ENCODE data around the gene CDK5RAP3. TPM values are rescaled to one million over a fixed set of nuclear protein-coding genes. Genes with fewer than 3 reads are reported as not detected.

CDK5RAP3 gene
- total and polyA plus RNA-seq, 2 experiments from 2014 or later: 124 to 179 TPM

DNA sequence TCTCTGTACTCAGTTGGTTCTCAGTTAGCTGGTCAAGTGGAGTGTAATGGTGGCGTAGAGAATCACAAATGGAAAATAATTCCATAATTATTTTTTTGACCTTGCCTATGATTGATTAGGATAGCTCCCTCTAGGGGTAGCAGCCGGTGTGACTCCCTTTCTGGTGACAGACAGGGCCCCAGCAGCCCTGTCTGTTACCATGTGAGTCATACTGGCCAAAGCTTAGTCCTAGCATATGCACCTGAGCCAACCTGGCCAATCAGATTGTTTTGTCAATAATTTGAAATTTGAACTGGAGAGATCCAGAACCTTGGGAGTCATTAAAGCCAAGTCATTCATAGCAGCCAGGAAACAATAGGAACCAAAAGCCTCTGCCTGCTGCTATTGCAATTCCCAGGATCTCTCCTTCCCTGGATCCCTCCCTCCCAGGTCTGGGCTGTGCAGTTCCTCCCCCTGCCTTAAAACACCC lies 23.9 kb upstream of the CDK5RAP3 start:
- Histone ChIP-seq H3K79me2 (peaks cover 7% of the 10 kb centered on the region), H3K4me3 (no peak overlapping the region), H3K4me2 (no peak overlapping the region), H3K27me3 (no peaks in the 10 kb centered on the region), H3K9me3 (ENCODE audit: low read depth) (no peaks in the 10 kb centered on the region), H4K20me1 (ENCODE audit: insufficient read depth, poor library complexity, severe bottlenecking) (no peaks in the 10 kb centered on the region), H3K36me3 (replicated peaks; ENCODE audit: insufficient read depth, low read depth) (no peaks in the 10 kb centered on the region), H2AFZ (no peak overlapping the region), H3K27ac (peak overlapping the region; percentile 34), H3K4me1 (ENCODE audit: insufficient read depth) (peaks cover 22% of the 10 kb centered on the region), H3K9me2 (replicated peaks; ENCODE audit: insufficient read depth) (no peaks in the 10 kb centered on the region)
- TF ChIP-seq EZH2 (IDR thresholded peaks at IDR 0.05; ENCODE audit: borderline replicate concordance): no peak
- TF ChIP-seq CTCF (IDR thresholded peaks at IDR 0.05; ENCODE audit: poor library complexity): peak; percentile 76
- 42% methylated on average over 2 of the region's 2 CpGs for WGBS (ENCODE audit: low lambda C conversion rate, missing lambda C conversion rate)
- DNase-seq (ENCODE audit: low spot score): peak; percentile 92

- peaks cover 19% of the 10 kb centered on the region for H3K79me2 ChIP-seq
- 32% methylated on average over 5 of the region's 5 CpGs for WGBS (ENCODE audit: low lambda C conversion rate, missing lambda C conversion rate)
- H3K9me2 ChIP-seq (replicated peaks; ENCODE audit: insufficient read depth): no peaks in the 10 kb centered on the region
- H2AFZ ChIP-seq: no peak overlapping the region
- peak; percentile 52 for DNase-seq (ENCODE audit: low spot score)
- TF ChIP-seq CTCF (IDR thresholded peaks at IDR 0.05; ENCODE audit: poor library complexity): no peak
- no peak for TF ChIP-seq EZH2phosphoT487 (IDR thresholded peaks at IDR 0.05; ENCODE audit: low read depth, severe bottlenecking, unreplicated experiment)
- no peak for TF ChIP-seq EZH2 (IDR thresholded peaks at IDR 0.05; ENCODE audit: borderline replicate concordance)
- no peaks in the 10 kb centered on the region for H4K20me1 ChIP-seq (ENCODE audit: insufficient read depth, poor library complexity, severe bottlenecking)
- no peaks in the 10 kb centered on the region for H3K27me3 ChIP-seq
- H3K4me2 ChIP-seq: peak overlapping the region; percentile 64
- peaks cover 27% of the 10 kb centered on the region for H3K4me1 ChIP-seq (ENCODE audit: insufficient read depth)
- no peak overlapping the region for H3K4me3 ChIP-seq
- H3K27ac ChIP-seq: peak overlapping the region; percentile 95
- H3K36me3 ChIP-seq (replicated peaks; ENCODE audit: insufficient read depth, low read depth): no peaks in the 10 kb centered on the region
- no peaks in the 10 kb centered on the region for H3K9me3 ChIP-seq (ENCODE audit: low read depth)
Measured at GRCh38 chr17:47948706-47949196, 22.2 kb upstream of the CDK5RAP3 start.

- no peak overlapping the region for H3K4me3 ChIP-seq
- H3K79me2 ChIP-seq: peaks cover 25% of the 10 kb centered on the region
- peak overlapping the region; percentile 64 for H3K4me2 ChIP-seq
- peak overlapping the region; percentile 95 for H3K27ac ChIP-seq
- WGBS (ENCODE audit: low lambda C conversion rate, missing lambda C conversion rate): 6% methylated on average over 22 of the region's 22 CpGs
- H3K9me2 ChIP-seq (replicated peaks; ENCODE audit: insufficient read depth): no peaks in the 10 kb centered on the region
- H3K27me3 ChIP-seq: no peaks in the 10 kb centered on the region
- peak; percentile 94 for DNase-seq (ENCODE audit: low spot score)
- H3K9me3 ChIP-seq (ENCODE audit: low read depth): no peaks in the 10 kb centered on the region
- TF ChIP-seq EZH2 (IDR thresholded peaks at IDR 0.05; ENCODE audit: borderline replicate concordance) (no peak), CTCF (IDR thresholded peaks at IDR 0.05; ENCODE audit: poor library complexity) (peak; percentile 94)
- no peaks in the 10 kb centered on the region for H3K36me3 ChIP-seq (replicated peaks; ENCODE audit: insufficient read depth, low read depth)
- H4K20me1 ChIP-seq (ENCODE audit: insufficient read depth, poor library complexity, severe bottlenecking): peaks cover 5% of the 10 kb centered on the region
- H2AFZ ChIP-seq: peak overlapping the region; percentile 30
- H3K4me1 ChIP-seq (ENCODE audit: insufficient read depth): peaks cover 27% of the 10 kb centered on the region
Measured at GRCh38 chr17:47949197-47949759, 21.6 kb upstream of the CDK5RAP3 start.

Measured in hepatocyte (in vitro differentiated cells).